ENCODE measurements around the gene GARS1. TPM values are rescaled to one million over a fixed set of nuclear protein-coding genes. Genes with fewer than 3 reads are reported as not detected.

The GARS1 gene
- total RNA-seq, 1 donor from 2014 or later: 51.7 TPM

DNA sequence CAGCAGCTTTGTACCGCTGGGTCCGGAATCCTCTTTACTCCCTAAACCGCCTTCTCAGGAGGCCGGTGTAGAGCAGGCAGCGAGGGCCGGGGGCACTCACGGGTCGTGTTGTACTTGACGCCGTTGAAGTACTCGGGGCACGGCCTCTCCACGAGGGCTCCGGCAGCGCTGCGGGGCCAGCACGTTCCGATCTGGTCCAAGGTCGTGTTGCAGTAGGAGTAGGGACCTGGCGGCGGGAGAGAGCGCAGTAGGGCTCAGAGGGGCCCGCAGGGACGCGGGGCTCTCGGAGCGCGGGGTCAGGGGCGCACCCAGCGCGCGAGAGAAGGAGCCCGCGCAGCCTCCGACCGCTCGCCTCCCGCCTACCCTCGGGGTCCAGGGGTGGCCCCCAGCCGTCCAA lies 87.1 kb downstream of the GARS1 start:
- DNase-seq (ENCODE audit: low spot score): no peak

DNA sequence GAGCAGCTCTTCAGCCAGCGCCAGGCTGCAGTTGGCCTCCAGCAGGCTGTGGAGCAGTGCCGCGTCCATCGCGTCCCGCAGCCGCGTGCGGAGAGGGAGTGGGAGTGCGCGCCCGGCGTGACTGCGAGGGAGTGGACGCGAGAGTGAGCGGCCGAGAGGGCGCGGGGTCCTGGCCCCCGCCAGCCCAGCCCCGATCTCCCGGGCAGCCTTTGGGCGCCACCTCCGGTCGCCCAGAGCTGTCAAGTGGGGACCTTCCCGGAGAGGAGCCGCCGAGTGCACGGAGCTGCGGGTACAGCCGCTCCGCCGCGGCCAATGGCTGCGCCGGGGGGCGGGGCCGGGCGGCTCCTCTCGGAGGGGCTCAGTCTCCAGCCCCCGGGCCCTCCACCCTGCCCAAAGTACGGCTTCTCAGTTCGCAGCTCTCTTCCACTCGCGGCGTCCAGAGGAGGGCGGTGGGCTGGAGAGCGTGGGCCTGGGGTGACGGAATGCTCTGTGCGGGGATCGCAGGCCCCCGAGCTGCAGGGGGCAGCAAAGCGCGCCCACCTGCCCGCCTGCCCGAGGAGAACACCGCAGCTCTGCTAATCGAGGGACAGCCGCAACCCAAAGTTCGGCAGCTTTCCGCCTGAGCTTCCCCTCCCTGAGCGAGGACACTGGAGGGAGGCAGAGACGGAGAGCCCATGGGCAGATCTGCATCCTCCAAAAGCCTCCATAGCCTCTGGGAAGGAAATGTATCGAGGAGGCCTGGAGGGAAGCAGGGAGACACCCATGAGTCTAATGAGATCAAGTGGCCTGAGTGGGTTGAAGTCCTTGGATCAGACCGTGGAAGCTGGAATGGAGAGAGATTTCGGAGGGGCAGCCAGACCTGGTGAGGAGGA lies 87.8 kb downstream of the GARS1 start, which contains the start of gene CRHR2:
CRHR2 (minus strand) TSS at position 245 of the 872 bp plus-strand sequence; CDS start at position 69, 176 bp downstream.
- no peak for DNase-seq (ENCODE audit: low spot score)

DNA sequence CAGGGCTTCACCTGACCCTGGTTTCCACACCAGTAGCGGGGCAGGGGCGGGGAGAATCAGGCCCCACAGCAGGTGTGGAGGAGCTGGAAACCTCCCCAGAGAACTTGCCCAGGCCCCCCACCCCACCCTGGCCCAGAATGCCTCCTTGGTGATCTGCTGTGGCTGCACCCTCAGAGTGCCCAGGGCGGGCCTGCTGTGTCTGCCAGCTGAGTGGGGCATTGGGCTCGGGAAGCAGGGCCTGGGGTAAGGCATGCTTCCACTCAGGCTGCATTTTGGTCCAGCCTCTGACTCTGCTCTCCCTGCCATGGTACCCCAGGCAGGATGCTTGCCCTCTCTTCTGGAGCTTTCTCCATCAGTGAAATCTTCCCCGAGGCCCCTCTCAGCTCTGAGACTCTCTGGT lies 88.6 kb downstream of the GARS1 start:
- no peak for DNase-seq (ENCODE audit: low spot score)

Other genes starting within 250 kb of the GARS1 start
- 12.7 TPM for gene NOD1, start 116.1 kb upstream of the GARS1 start, total RNA-seq
- 69.5 TPM for gene GGCT, start 90.0 kb upstream of the GARS1 start, total RNA-seq
- gene CRHR2, start 87.6 kb downstream of the GARS1 start, total RNA-seq: 0.12 TPM
- 18.8 TPM for gene INMT, start 157.3 kb downstream of the GARS1 start, total RNA-seq
- 23.1 TPM for gene MINDY4, start 176.5 kb downstream of the GARS1 start, total RNA-seq